Glutamatergic neuron (in vitro differentiated cells): ENCODE data around the gene MTMR1. TPM values are rescaled to one million over a fixed set of nuclear protein-coding genes. Genes with fewer than 3 reads are reported as not detected.

Experiments
- DNase-seq: peaks from one replicate; pipeline ENCODE4 v3.0.0; 2022
- H3K27ac Mint-ChIP-seq: one replicate; pipeline ENCODE4 v1.8.0; 2020; ENCODE audit warnings: mild to moderate bottlenecking, mixed read lengths, inconsistent platforms; ENCODE audit not compliant: unreplicated experiment
- H3K27me3 Mint-ChIP-seq: one replicate; pipeline ENCODE4 v1.8.0; 2020; ENCODE audit warnings: mild to moderate bottlenecking, moderate library complexity, mixed read lengths, inconsistent platforms; ENCODE audit not compliant: unreplicated experiment
- H3K36me3 Mint-ChIP-seq: one replicate; pipeline ENCODE4 v1.8.0; 2020; ENCODE audit warnings: mild to moderate bottlenecking, mixed read lengths, inconsistent platforms; ENCODE audit not compliant: unreplicated experiment
- H3K4me1 Mint-ChIP-seq: one replicate; pipeline ENCODE4 v1.8.0; 2020; ENCODE audit warnings: mild to moderate bottlenecking, low read depth, mixed read lengths, inconsistent platforms; ENCODE audit not compliant: unreplicated experiment
- H3K4me3 Mint-ChIP-seq: one replicate; pipeline ENCODE4 v1.8.0; 2020; ENCODE audit warnings: mild to moderate bottlenecking, mixed read lengths, inconsistent platforms; ENCODE audit not compliant: unreplicated experiment
- H3K9me3 Mint-ChIP-seq: one replicate; pipeline ENCODE4 v1.8.0; 2020; ENCODE audit warnings: mild to moderate bottlenecking, moderate library complexity, mixed read lengths, inconsistent platforms; ENCODE audit not compliant: unreplicated experiment
- total RNA-seq: library from RNA; stranded (reverse); fragmentation: NEBNext Ultra II Directional; extraction: Animal tissue kit (Norgen Biotek cat#: 25700); gene quantifications from one replicate; pipeline ENCODE4 v1.2.1, GENCODE V29; 2021; ENCODE audit not compliant: unreplicated experiment
- TF ChIP-seq, protein P1 (sequence below): fragments of 200-600 bp; sonication (generic); IDR thresholded peaks from one replicate; pipeline ENCODE4 v1.5.0; 2021; ENCODE audit not compliant: partially characterized antibody, unreplicated experiment

Gene MTMR1
- total RNA-seq, 1 donor from 2014 or later: 29.6 TPM

DNA sequence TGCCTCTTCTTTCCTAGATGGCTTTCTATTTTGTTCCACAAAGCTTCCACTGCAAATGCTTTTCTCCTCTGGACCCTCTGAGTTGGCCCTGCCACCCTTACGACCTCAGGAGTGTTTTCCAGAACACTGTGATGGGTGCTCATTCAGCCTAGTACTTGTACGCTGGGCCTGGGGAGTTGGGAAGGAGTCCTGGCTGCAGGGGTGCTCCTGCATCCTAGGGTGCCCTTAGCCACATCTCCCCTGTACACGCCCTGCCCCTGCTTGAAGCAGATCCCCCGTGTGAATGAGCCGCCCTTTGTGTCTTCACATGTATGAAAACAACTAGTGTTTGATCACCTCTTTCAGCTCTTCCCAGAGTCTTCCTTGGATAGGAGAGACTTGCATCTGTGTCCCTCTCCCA is 64.2 kb downstream of the MTMR1 start:
- Mint-ChIP-seq H3K9me3 (peaks cover 2% of the 10 kb centered on the region), H3K4me3 (no peak overlapping the region), H3K4me1 (no peaks in the 10 kb centered on the region), H3K27me3 (no peaks in the 10 kb centered on the region), H3K36me3 (no peaks in the 10 kb centered on the region), H3K27ac (no peak overlapping the region)
- no peak for DNase-seq
- TF ChIP-seq, protein P1, sequence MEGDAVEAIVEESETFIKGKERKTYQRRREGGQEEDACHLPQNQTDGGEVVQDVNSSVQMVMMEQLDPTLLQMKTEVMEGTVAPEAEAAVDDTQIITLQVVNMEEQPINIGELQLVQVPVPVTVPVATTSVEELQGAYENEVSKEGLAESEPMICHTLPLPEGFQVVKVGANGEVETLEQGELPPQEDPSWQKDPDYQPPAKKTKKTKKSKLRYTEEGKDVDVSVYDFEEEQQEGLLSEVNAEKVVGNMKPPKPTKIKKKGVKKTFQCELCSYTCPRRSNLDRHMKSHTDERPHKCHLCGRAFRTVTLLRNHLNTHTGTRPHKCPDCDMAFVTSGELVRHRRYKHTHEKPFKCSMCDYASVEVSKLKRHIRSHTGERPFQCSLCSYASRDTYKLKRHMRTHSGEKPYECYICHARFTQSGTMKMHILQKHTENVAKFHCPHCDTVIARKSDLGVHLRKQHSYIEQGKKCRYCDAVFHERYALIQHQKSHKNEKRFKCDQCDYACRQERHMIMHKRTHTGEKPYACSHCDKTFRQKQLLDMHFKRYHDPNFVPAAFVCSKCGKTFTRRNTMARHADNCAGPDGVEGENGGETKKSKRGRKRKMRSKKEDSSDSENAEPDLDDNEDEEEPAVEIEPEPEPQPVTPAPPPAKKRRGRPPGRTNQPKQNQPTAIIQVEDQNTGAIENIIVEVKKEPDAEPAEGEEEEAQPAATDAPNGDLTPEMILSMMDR: no peak

DNA sequence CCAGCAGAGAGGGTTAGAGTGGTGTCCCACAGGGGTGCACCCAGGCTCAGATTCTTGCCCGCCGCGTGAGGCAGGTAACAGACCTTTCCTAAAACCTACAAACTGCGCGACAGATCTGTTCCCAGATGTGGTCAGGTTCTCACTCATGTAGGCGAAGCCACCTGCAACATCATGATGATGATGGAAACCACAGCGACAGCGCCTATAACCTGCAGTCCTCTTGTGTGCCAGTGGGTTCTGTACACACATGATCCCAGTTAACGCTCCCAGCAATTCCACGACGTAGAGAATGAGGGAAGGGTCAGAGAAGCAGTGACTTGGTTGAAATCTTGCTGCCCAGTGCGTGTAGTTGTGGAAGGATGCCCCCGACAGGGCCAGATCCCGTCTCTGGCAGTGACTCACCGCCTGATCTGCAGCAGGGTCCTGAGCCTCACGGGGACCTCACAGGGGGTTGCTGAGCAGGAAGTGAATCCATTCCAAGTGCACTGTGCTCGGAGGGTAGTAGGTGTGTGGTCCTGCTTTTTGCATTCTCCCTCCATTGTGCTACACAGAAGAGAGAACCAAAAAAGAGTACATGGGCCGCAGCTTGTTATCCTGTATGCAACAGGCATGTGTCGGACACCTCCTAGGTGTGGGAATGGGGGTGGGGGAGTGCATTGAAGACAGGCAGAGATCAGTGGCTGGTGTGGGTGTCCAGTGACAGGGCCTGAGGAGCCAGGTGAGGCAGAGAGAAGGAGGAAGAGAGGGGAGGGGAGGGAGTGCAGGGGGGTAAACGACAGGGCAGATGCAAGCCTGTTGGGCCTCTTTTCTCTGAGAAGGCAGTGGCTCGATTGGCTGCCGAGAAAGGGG is 66.6 kb downstream of the MTMR1 start:
- TF ChIP-seq, protein P1: no peak
- no peaks in the 10 kb centered on the region for H3K27me3 Mint-ChIP-seq
- no peak overlapping the region for H3K4me3 Mint-ChIP-seq
- H3K27ac Mint-ChIP-seq: no peak overlapping the region
- no peak for DNase-seq
- H3K36me3 Mint-ChIP-seq: no peaks in the 10 kb centered on the region
- peaks cover 2% of the 10 kb centered on the region for H3K9me3 Mint-ChIP-seq
- H3K4me1 Mint-ChIP-seq: no peaks in the 10 kb centered on the region

DNA sequence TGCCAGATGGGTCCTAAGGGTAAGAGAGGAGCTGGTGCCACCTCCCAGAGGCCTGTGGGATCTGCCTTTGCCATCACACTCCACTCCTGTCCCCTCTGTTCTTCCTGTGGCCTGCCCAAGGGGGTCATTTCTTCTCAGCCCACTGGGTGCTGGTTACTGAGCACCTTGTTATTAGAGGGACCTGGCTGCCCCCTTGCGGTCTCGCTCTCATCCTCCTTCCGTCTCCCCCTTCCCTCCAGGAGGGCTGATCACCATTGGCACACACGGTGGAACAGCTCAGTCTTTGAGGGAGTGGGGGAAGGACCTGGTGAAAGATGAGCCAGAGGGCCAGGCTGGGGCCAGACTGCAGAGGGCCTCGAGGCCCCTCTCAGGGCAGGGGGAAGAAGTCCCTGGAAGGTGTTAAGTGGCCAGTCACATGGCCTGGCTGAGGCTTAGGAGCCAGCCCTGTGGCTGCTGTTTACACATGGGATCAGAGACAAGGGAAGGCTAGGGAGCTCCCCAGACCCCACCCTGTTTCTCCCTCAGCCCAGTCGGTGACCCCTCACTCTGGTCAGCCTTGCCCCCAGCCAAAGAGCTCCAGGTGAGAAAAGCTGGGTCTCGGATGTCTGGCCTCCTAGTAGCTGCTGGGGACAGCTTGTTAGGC is 68.1 kb downstream of the MTMR1 start:
- TF ChIP-seq, protein P1: no peak
- H3K27ac Mint-ChIP-seq: no peak overlapping the region
- H3K36me3 Mint-ChIP-seq: no peaks in the 10 kb centered on the region
- H3K4me3 Mint-ChIP-seq: no peak overlapping the region
- H3K27me3 Mint-ChIP-seq: no peaks in the 10 kb centered on the region
- peaks cover 2% of the 10 kb centered on the region for H3K9me3 Mint-ChIP-seq
- H3K4me1 Mint-ChIP-seq: no peaks in the 10 kb centered on the region
- no peak for DNase-seq

DNA sequence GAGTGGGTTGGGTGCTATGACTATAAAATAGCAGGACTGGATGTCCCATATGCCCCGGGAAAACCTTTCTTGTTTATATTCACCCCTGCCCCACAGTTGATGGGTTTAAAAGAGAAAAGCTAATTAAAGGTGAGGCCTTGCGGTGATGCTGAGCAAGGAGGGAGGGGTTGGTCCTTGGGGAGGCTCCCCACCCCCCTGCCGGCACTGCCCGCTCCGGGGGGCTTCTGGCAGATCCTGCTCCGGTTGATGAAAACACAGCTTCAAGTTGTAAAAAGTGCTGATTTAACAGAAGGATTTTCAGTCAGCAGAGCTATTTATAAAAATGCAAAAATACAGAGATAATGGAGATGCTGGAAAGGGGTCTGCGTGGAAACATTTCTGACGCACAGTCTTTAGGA is 68.6 kb downstream of the MTMR1 start:
- H3K27ac Mint-ChIP-seq: no peak overlapping the region
- no peak for DNase-seq
- H3K4me3 Mint-ChIP-seq: no peak overlapping the region
- no peaks in the 10 kb centered on the region for H3K36me3 Mint-ChIP-seq
- H3K9me3 Mint-ChIP-seq: peaks cover 2% of the 10 kb centered on the region
- no peaks in the 10 kb centered on the region for H3K4me1 Mint-ChIP-seq
- TF ChIP-seq, protein P1: no peak
- H3K27me3 Mint-ChIP-seq: no peaks in the 10 kb centered on the region
